HEK293T (cell line): ENCODE data around the gene N4BP2L2.

Source experiments
- FOXA1 ChIP-seq: fragments of 450-650 bp; IDR thresholded peaks from 2 replicates; pipeline ENCODE4 v1.6.1; 2016; ENCODE audit warnings: mild to moderate bottlenecking
- FOXK2 ChIP-seq: fragments of 450-650 bp; IDR thresholded peaks from 2 replicates; pipeline ENCODE4 v1.6.1; 2016; ENCODE audit warnings: mild to moderate bottlenecking
- SP1 ChIP-seq: fragments of 450-650 bp; IDR thresholded peaks from 2 replicates; pipeline ENCODE4 v1.6.1; 2017

DNA sequence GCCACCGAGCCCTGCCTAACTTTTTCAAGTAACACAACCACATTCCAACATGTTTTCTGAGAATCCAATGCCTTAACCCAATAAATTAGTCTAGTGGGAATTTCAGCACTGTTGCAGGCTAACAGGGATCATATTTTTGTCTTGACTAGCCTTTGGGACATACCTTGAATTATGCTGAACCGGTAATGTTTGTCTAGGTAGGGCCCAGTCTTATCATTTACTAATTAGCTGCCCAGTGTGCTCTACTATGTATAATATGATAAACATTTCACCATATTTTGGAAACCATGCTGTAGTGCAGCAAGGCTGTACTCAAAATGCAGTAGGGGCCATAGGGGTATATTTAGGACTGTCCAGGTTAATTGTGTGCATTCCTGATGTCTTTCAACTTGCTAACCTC lies 44.4 kb upstream of the N4BP2L2 start:
- TF ChIP-seq FOXA1 (no peak), SP1 (no peak), FOXK2 (no peak)
